ENCODE measurements around the gene TIMELESS. TPM values are rescaled to one million over a fixed set of nuclear protein-coding genes. Genes with fewer than 3 reads are reported as not detected.

Gene TIMELESS
- total RNA-seq, 1 experiment from 2014 or later = 26.5 TPM

- CTCF ChIA-PET = no interaction called here
- Histone ChIP-seq H3F3A (ENCODE audit: low read length, unreplicated experiment) (no peaks in the 10 kb centered on the region), H3K9ac (ENCODE audit: low read length) (no peak overlapping the region), H3K4me1 (ENCODE audit: insufficient read depth, low read length) (no peaks in the 10 kb centered on the region), H3K79me2 (ENCODE audit: low read length) (no peaks in the 10 kb centered on the region), H3K9me2 (replicated peaks; ENCODE audit: low read length) (no peaks in the 10 kb centered on the region), H3K27ac (ENCODE audit: low read length) (no peak overlapping the region), H2AFZ (ENCODE audit: low read length) (no peak overlapping the region), H3K27me3 (ENCODE audit: low read length) (no peaks in the 10 kb centered on the region), H3K4me3 (ENCODE audit: low read length) (no peak overlapping the region), H3K9me3 (ENCODE audit: low read length) (no peaks in the 10 kb centered on the region), H3K36me3 (ENCODE audit: low read depth, low read length) (no peaks in the 10 kb centered on the region), H3K4me2 (ENCODE audit: low read length) (no peak overlapping the region), H4K20me1 (ENCODE audit: low read length) (no peaks in the 10 kb centered on the region)
- ATAC-seq = peak; percentile 29; the same call in 1 of the 2 replicates
- intact Hi-C loops (cut with micrococcal nuclease) = no loop called here
- no TSS peak for BruUV-seq (replicated peaks)
- DNase-seq = peak; percentile 40
- POLR2A ChIA-PET (ENCODE audit: unreplicated experiment) = no interaction called here
- TF ChIP-seq CTCF (conservative IDR thresholded peaks at IDR 0.05; ENCODE audit: low read depth, low read length) (no peak), EZH2 (IDR thresholded peaks at IDR 0.05; ENCODE audit: low read length, unreplicated experiment) (no peak), EZH2phosphoT487 (IDR thresholded peaks at IDR 0.05; ENCODE audit: borderline replicate concordance, low read length) (no peak)
Observed at GRCh38 chr12:56476972-56477432, 27.8 kb upstream of the TIMELESS start.

- ChIA-PET POLR2A (ENCODE audit: unreplicated experiment) (no interaction called here), CTCF (no interaction called here)
Observed at GRCh38 chr12:56476143-56476542, 26.9 kb upstream of the TIMELESS start.

More at GRCh38 chr12:56476143-56476542, 26.9 kb upstream of the TIMELESS start:
- Histone ChIP-seq H3K4me3 (ENCODE audit: low read length) (no peak overlapping the region), H3K4me2 (ENCODE audit: low read length) (no peak overlapping the region), H3K27ac (ENCODE audit: low read length) (no peak overlapping the region), H3K9me2 (replicated peaks; ENCODE audit: low read length) (no peaks in the 10 kb centered on the region), H3K4me1 (ENCODE audit: insufficient read depth, low read length) (no peaks in the 10 kb centered on the region), H3F3A (ENCODE audit: low read length, unreplicated experiment) (no peaks in the 10 kb centered on the region), H3K9ac (ENCODE audit: low read length) (no peak overlapping the region), H3K27me3 (ENCODE audit: low read length) (no peaks in the 10 kb centered on the region), H3K79me2 (ENCODE audit: low read length) (peaks cover 4% of the 10 kb centered on the region), H2AFZ (ENCODE audit: low read length) (no peak overlapping the region), H4K20me1 (ENCODE audit: low read length) (no peaks in the 10 kb centered on the region), H3K36me3 (ENCODE audit: low read depth, low read length) (no peaks in the 10 kb centered on the region), H3K9me3 (ENCODE audit: low read length) (no peaks in the 10 kb centered on the region)
- intact Hi-C loops (cut with micrococcal nuclease) = no loop called here
- no TSS peak for BruUV-seq (replicated peaks)
- TF ChIP-seq EZH2phosphoT487 (IDR thresholded peaks at IDR 0.05; ENCODE audit: borderline replicate concordance, low read length) (no peak), CTCF (conservative IDR thresholded peaks at IDR 0.05; ENCODE audit: low read depth, low read length) (no peak), EZH2 (IDR thresholded peaks at IDR 0.05; ENCODE audit: low read length, unreplicated experiment) (no peak)
- no peak for DNase-seq
- no peak for ATAC-seq
